A549 (cell line): Measurements from ENCODE around the gene NDUFA8. TPM values are rescaled to one million over a fixed set of nuclear protein-coding genes. Genes with fewer than 3 reads are reported as not detected.
A peak's percentile ranks its signal among the peaks of the same experiment; 100 is the strongest.
"Not testable (repeated sequence)": the region's sequence is repeated elsewhere in the genome, so short reads cannot be mapped to it uniquely, and the experiment has no call there.

ENCODE experiments used
- ATAC-seq, 2 experiments: fragments of 200-7000 bp in 1 of 2; fragments of >200 bp in 1 of 2; cut with Nextera tagmentation in 1 of 2; cut with Tn5 transposase in 1 of 2; 3 replicates each; pipeline versions ENCODE4 v1.8.0 to v1.9.1; 2018 to 2020; ENCODE audit warnings: mild to moderate bottlenecking in 1 of 2, moderate library complexity in 1 of 2
- CTCF ChIA-PET: fragments of 300-600 bp; sonication (Branson Sonifier 250); formaldehyde crosslinking; extraction: SDS; loops from one replicate; lab custom pipeline; 2021; ENCODE audit warnings: antibody characterized with exemption, inconsistent platforms; lab: Yijun Ruan, JAX
- POLR2A ChIA-PET: fragments of 350-600 bp; formaldehyde crosslinking; extraction: SDS; loops from one replicate; lab custom pipeline; 2021; ENCODE audit warnings: antibody characterized with exemption, inconsistent platforms; lab: Yijun Ruan, JAX
- DNase-seq, 2 experiments: peaks; one replicate each; pipeline versions ENCODE4 v3.0.0 to v3.0.0-alpha.2; 2011 to 2016; ENCODE audit warnings: low read depth in 1 of 2, low spot score in 1 of 2
- FAIRE-seq: peaks from 2 replicates; lab custom pipeline; 2011; peaks lifted over from hg19 to GRCh38; lab: Jason Lieb, UNC
- H3K27ac ChIP-seq, 2 experiments: fragments of >200 bp; sonication (Bioruptor Twin); formaldehyde crosslinking; 3 replicates each; pipeline ENCODE4 v1.5.1; 2016 to 2017
- H3K4me1 ChIP-seq: fragments of >200 bp; sonication (Bioruptor Twin); formaldehyde crosslinking; 3 replicates; pipeline ENCODE4 v1.6.1; 2016
- H3K4me2 ChIP-seq: fragments of >200 bp; sonication (Bioruptor Twin); formaldehyde crosslinking; 3 replicates; pipeline ENCODE4 v1.6.1; 2016
- H3K4me3 ChIP-seq: fragments of >200 bp; sonication (Bioruptor Twin); formaldehyde crosslinking; 3 replicates; pipeline ENCODE4 v1.5.1; 2016
- H3K9me3 ChIP-seq: fragments of >200 bp; sonication (Bioruptor Twin); formaldehyde crosslinking; 3 replicates; pipeline ENCODE4 v1.6.1; 2016
- BCL3 ChIP-seq: fragments of >200 bp; sonication (Bioruptor Twin); formaldehyde crosslinking; IDR thresholded peaks from 3 replicates; pipeline ENCODE4 v1.6.1; 2016
- BHLHE40 ChIP-seq: IDR thresholded peaks from 2 replicates; pipeline ENCODE4 v1.6.1; 2012; ENCODE audit warnings: low read depth, low read length, inconsistent platforms
- CBX2 ChIP-seq: fragments of 200-600 bp; sonication (generic); IDR thresholded peaks from 2 replicates; pipeline ENCODE4 v1.6.1; 2016; ENCODE audit warnings: low read depth, mild to moderate bottlenecking, borderline replicate concordance
- CBX8 ChIP-seq: fragments of 200-600 bp; sonication (generic); IDR thresholded peaks from 2 replicates; pipeline ENCODE4 v1.6.1; 2016
- CTCF ChIP-seq: fragments of >200 bp; sonication (Bioruptor Twin); formaldehyde crosslinking; IDR thresholded peaks from 3 replicates; pipeline ENCODE4 v1.5.1; 2016
- E2F6 ChIP-seq: IDR thresholded peaks from 2 replicates; pipeline ENCODE4 v1.6.1; 2012; ENCODE audit warnings: low read depth, borderline replicate concordance
- EHF ChIP-seq: fragments of 250-450 bp; sonication (Bioruptor Pico); IDR thresholded peaks from 2 replicates; pipeline ENCODE4 v1.5.0; 2020; ENCODE audit warnings: mild to moderate bottlenecking
- EP300 ChIP-seq, 2 experiments: fragments of >200 bp; sonication (Bioruptor Twin); formaldehyde crosslinking; IDR thresholded peaks; 2 replicates in 1 of 2; 3 replicates in 1 of 2; pipeline ENCODE4 v1.6.1; 2016 to 2017
- FOXS1 ChIP-seq: fragments of 250-450 bp; sonication (Bioruptor Pico); IDR thresholded peaks from 2 replicates; pipeline ENCODE4 v1.5.0; 2020; ENCODE audit warnings: mild to moderate bottlenecking, moderate library complexity
- HEYL ChIP-seq: fragments of 250-450 bp; sonication (Bioruptor Pico); IDR thresholded peaks from 2 replicates; pipeline ENCODE4 v1.8.0; 2021; ENCODE audit warnings: mild to moderate bottlenecking, moderate library complexity
- JUN ChIP-seq, 2 experiments: fragments of >200 bp; sonication (Bioruptor Twin); formaldehyde crosslinking; IDR thresholded peaks; 2 replicates in 1 of 2; 3 replicates in 1 of 2; pipeline ENCODE4 v1.6.1; 2016 to 2017
- MAFK ChIP-seq: fragments of 450-650 bp; IDR thresholded peaks from 2 replicates; pipeline ENCODE4 v1.6.1; 2014; ENCODE audit not compliant: partially characterized antibody
- NFE2L2 ChIP-seq: fragments of 150-350 bp; conservative IDR thresholded peaks from 2 replicates; pipeline ENCODE4 v1.6.1; 2014; ENCODE audit warnings: low read length
- NR3C1 ChIP-seq: fragments of >200 bp; sonication (Bioruptor Twin); formaldehyde crosslinking; IDR thresholded peaks from 3 replicates; pipeline ENCODE4 v1.6.1; 2017
- POLR2AphosphoS2 ChIP-seq: conservative IDR thresholded peaks from 2 replicates; pipeline ENCODE4 v1.6.1; 2012; ENCODE audit warnings: low read length, improper control_type of control experiment, inconsistent platforms
- RCOR1 ChIP-seq: fragments of 150-350 bp; IDR thresholded peaks from 2 replicates; pipeline ENCODE4 v1.6.1; 2014; ENCODE audit warnings: antibody characterized with exemption, low read length, low read depth
- SREBF2 ChIP-seq: fragments of 450-650 bp; IDR thresholded peaks from 2 replicates; pipeline ENCODE4 v1.6.1; 2014; ENCODE audit warnings: mild to moderate bottlenecking, moderate library complexity
- TFCP2L1 ChIP-seq: fragments of 250-450 bp; sonication (Bioruptor Pico); IDR thresholded peaks from 2 replicates; pipeline ENCODE4 v1.5.0; 2021; ENCODE audit warnings: mild to moderate bottlenecking
- TP53 ChIP-seq: fragments of 250-450 bp; sonication (Bioruptor Pico); IDR thresholded peaks from 2 replicates; pipeline ENCODE4 v1.5.0; 2021; ENCODE audit warnings: mild to moderate bottlenecking, moderate library complexity
- ZC3H11A ChIP-seq: fragments of 450-650 bp; IDR thresholded peaks from 2 replicates; pipeline ENCODE4 v1.6.1; 2014; ENCODE audit warnings: antibody characterized with exemption, mild to moderate bottlenecking
- ZFP36 ChIP-seq: fragments of 450-650 bp; IDR thresholded peaks from 2 replicates; pipeline ENCODE4 v1.6.1; 2014; ENCODE audit warnings: borderline replicate concordance; ENCODE audit not compliant: partially characterized antibody
- ZSCAN20 ChIP-seq: fragments of 250-450 bp; sonication (Bioruptor Pico); IDR thresholded peaks from 2 replicates; pipeline ENCODE4 v1.8.0; 2022; ENCODE audit warnings: mild to moderate bottlenecking, moderate library complexity
- WGBS: methylation state at CpG from one replicate; pipeline ENCODE4 v1.1.6; 2017; ENCODE audit errors: missing lambda C conversion rate; 5-methylcytosine and 5-hydroxymethylcytosine counted together
- polyA plus RNA-seq, 4 experiments: library from polyadenylated mRNA; depleted of rRNA in 3 of 4; stranded (reverse); fragments of >200 nt; fragmentation: RNase III in 1 of 4; extraction: RNeasy Plus Mini Kit Qiagen cat#74134 plus additional on column Dnase treatment in 1 of 4; gene quantifications; 2 replicates in 3 of 4; 3 replicates in 1 of 4; pipeline ENCODE4 v1.2.3, GENCODE V29; 2011 to 2017

Gene NDUFA8
- polyA plus RNA-seq, 2 of the 4 experiments (the other 2 are of a cell fraction), result 120 to 145 TPM

GRCh38 chr9:122119166-122119521, 40.4 kb downstream of the NDUFA8 start (continued):
- TF ChIP-seq ZC3H11A, result no peak

- no peak for DNase-seq
- POLR2A ChIA-PET, result no interaction called here
- no peak for ATAC-seq
- TF ChIP-seq JUN (IDR thresholded peaks at IDR 0.05), result no peak
- peak; percentile 70 for TF ChIP-seq ZFP36
- peak; percentile 82 for TF ChIP-seq MAFK
- 40% methylated on average over 5 of the region's 5 CpGs for WGBS
- CTCF ChIA-PET, result interaction anchor here (0.6 to 20.3 kb wide), 5 partner anchors 9 to 908 kb away, joined by 3 to 541 read pairs (median 138); partner anchors contain the start of gene TTLL11
- no peak for FAIRE-seq
- H3K27ac ChIP-seq, result no peak overlapping the region
- no peaks in the 10 kb centered on the region for H3K9me3 ChIP-seq
- no peak overlapping the region for H3K4me3 ChIP-seq
- no peaks in the 10 kb centered on the region for H3K4me1 ChIP-seq
- no peak overlapping the region for H3K4me2 ChIP-seq
Observed at GRCh38 chr9:122118343-122119165, 41.0 kb downstream of the NDUFA8 start.

- ATAC-seq, FAIRE-seq, H3K4me3 ChIP-seq, H3K9me3 ChIP-seq, H3K4me2 ChIP-seq, POLR2A ChIA-PET, H3K27ac ChIP-seq, DNase-seq, H3K4me1 ChIP-seq: not testable (repeated sequence)
- WGBS, result 63% methylated on average over 9 of the region's 9 CpGs
- CTCF ChIA-PET, result interaction anchor here (3.3 to 20.3 kb wide), 3 partner anchors 7 to 233 kb away, joined by 28 to 541 read pairs (median 385); partner anchors contain the start of gene TTLL11
Observed at GRCh38 chr9:122117241-122117640, 42.3 kb downstream of the NDUFA8 start.

GRCh38 chr9:122116448-122117173, 43.0 kb downstream of the NDUFA8 start:
- no peaks in the 10 kb centered on the region for H3K9me3 ChIP-seq
- no peak for FAIRE-seq
- WGBS, result 69% methylated on average over 10 of the region's 10 CpGs
- DNase-seq, result no peak
- no peak overlapping the region for H3K4me3 ChIP-seq
- no peaks in the 10 kb centered on the region for H3K4me1 ChIP-seq
- ChIA-PET POLR2A (no interaction called here), CTCF (interaction anchor here (0.7 to 20.3 kb wide), 6 partner anchors 8 to 234 kb away, joined by 3 to 541 read pairs (median 18); partner anchors contain the start of gene TTLL11)
- ATAC-seq, result no peak
- no peak for TF ChIP-seq HEYL
- TF ChIP-seq EP300 (IDR thresholded peaks at IDR 0.05), result no peak
- no peak for TF ChIP-seq NFE2L2
- no peak for TF ChIP-seq CBX2
- no peak for TF ChIP-seq ZSCAN20 (CRISPR knock-in tag)
- TF ChIP-seq NR3C1, result no peak
- TF ChIP-seq EHF, result no peak
- no peak for TF ChIP-seq CTCF
- TF ChIP-seq SREBF2, result no peak
- TF ChIP-seq BCL3, result no peak
- no peak for TF ChIP-seq FOXS1 (CRISPR knock-in tag)
- TF ChIP-seq RCOR1, result no peak
- no peak for TF ChIP-seq POLR2AphosphoS2
- TF ChIP-seq BHLHE40, result no peak
- no peak for TF ChIP-seq TP53 (CRISPR knock-in tag)
- no peak for TF ChIP-seq E2F6
- no peak for TF ChIP-seq CBX8
- no peak for TF ChIP-seq ZFP36
- no peak for TF ChIP-seq TFCP2L1 (CRISPR knock-in tag)
- no peak overlapping the region for H3K4me2 ChIP-seq
- no peak overlapping the region for H3K27ac ChIP-seq
